Activated CD8-positive, alpha-beta T cell treated with anti-CD3 and anti-CD28 coated beads, Interleukin-2, amount 10 ng/mL, durations not matched to agents 7 days and 5 days (primary cell): ENCODE results near the gene H2AZ1. TPM values are rescaled to one million over a fixed set of nuclear protein-coding genes. Genes with fewer than 3 reads are reported as not detected.
A peak's percentile ranks its signal among the peaks of the same experiment; 100 is the strongest.

Experiments used
- ATAC-seq: fragments of 150-1000 bp; cut with Tn5 transposase; one replicate; pipeline ENCODE4 v1.10.0; 2021; ENCODE audit warnings: moderate library complexity
- CTCF ChIA-PET: fragments of 350-600 bp; sonication (Branson Sonifier 250); formaldehyde crosslinking; loops from one replicate; lab custom pipeline; 2021; ENCODE audit warnings: antibody characterized with exemption; lab: Charles Lee
- POLR2A ChIA-PET: fragments of 350-600 bp; sonication (Branson Sonifier 250); formaldehyde crosslinking; loops from one replicate; lab custom pipeline; 2021; ENCODE audit warnings: antibody characterized with exemption; lab: Charles Lee
- DNase-seq: peaks from one replicate; pipeline ENCODE4 v3.0.0-alpha.2; 2020
- H3K27ac Mint-ChIP-seq: one replicate; pipeline ENCODE4 v1.8.0; 2021; ENCODE audit warnings: mild to moderate bottlenecking, mixed read lengths
- H3K27me3 Mint-ChIP-seq: one replicate; pipeline ENCODE4 v1.8.0; 2021; ENCODE audit warnings: low read depth, mixed read lengths
- H3K36me3 Mint-ChIP-seq: one replicate; pipeline ENCODE4 v1.8.0; 2021; ENCODE audit warnings: low read depth, mixed read lengths
- H3K4me1 Mint-ChIP-seq: one replicate; pipeline ENCODE4 v1.8.0; 2021; ENCODE audit warnings: low read depth, mixed read lengths
- H3K4me3 Mint-ChIP-seq: one replicate; pipeline ENCODE4 v1.8.0; 2021; ENCODE audit warnings: mild to moderate bottlenecking, mixed read lengths
- H3K9me3 Mint-ChIP-seq: one replicate; pipeline ENCODE4 v1.8.0; 2022; ENCODE audit warnings: mixed read lengths; ENCODE audit not compliant: insufficient read depth
- total RNA-seq, 2 experiments: library from RNA; stranded (reverse); gene quantifications; one replicate each; pipeline ENCODE4 v1.2.3, GENCODE V29; 2021

H2AZ1 gene
- 100 to 1,000 TPM; 603 to 643 TPM for total RNA-seq

GRCh38 chr4:99949999-99950912 lies at the start of gene H2AZ1:
H2AZ1 (minus strand) TSS chr4:99950275; CDS start chr4:99950170, 105 bp downstream.
- DNase-seq (peak; percentile 99), ATAC-seq (peak; percentile 66)
- ChIA-PET POLR2A (interaction anchor here (0.6 to 7.0 kb wide), 15 partner anchors 9 to 386 kb away, joined by 3 to 55 read pairs (median 3); partner anchors contain the start of genes DAPP1, LAMTOR3 and TRMT10A), CTCF (interaction anchor here (0.8 to 1.9 kb wide), 7 partner anchors 10 to 143 kb away, joined by 3 to 9 read pairs (median 5); no protein-coding TSS in a partner anchor)
- Mint-ChIP-seq H3K4me1 (peaks cover 30% of the 10 kb centered on the region), H3K36me3 (peaks cover 26% of the 10 kb centered on the region), H3K9me3 (no peaks in the 10 kb centered on the region), H3K4me3 (no peak within 1 kb of the TSS), H3K27me3 (no peaks in the 10 kb centered on the region), H3K27ac (no peak within 1 kb of the TSS)

- Mint-ChIP-seq H3K27ac (no peak overlapping the region), H3K27me3 (peaks cover 8% of the 10 kb centered on the region), H3K36me3 (no peaks in the 10 kb centered on the region), H3K9me3 (no peaks in the 10 kb centered on the region), H3K4me3 (no peak overlapping the region), H3K4me1 (no peaks in the 10 kb centered on the region)
- POLR2A ChIA-PET: interaction anchor here (1.5 kb wide), 1 partner anchor 48 kb away, joined by 4 read pairs; the partner anchor contains the start of gene H2AZ1
- CTCF ChIA-PET: interaction anchor here (0.6 to 2.0 kb wide), 18 partner anchors 10 to 356 kb away, joined by 3 to 9 read pairs (median 3); no protein-coding TSS in a partner anchor
- DNase-seq (no peak), ATAC-seq (no peak)
These were observed 48.2 kb upstream of the H2AZ1 start for GRCh38 chr4:99998062-99998867.

- H3K4me3 Mint-ChIP-seq: no peak overlapping the region
- POLR2A ChIA-PET: interaction anchor here (1.3 kb wide), 1 partner anchor 43 kb away, joined by 3 read pairs; no protein-coding TSS in a partner anchor
- H3K27me3 Mint-ChIP-seq: peaks cover 5% of the 10 kb centered on the region
- no peaks in the 10 kb centered on the region for H3K4me1 Mint-ChIP-seq
- H3K27ac Mint-ChIP-seq: no peak overlapping the region
- H3K36me3 Mint-ChIP-seq: no peaks in the 10 kb centered on the region
- CTCF ChIA-PET: no interaction called here
- H3K9me3 Mint-ChIP-seq: no peaks in the 10 kb centered on the region
- DNase-seq: no peak
- no peak for ATAC-seq
These were observed 41.7 kb upstream of the H2AZ1 start for GRCh38 chr4:99991741-99992140.

- H3K4me3 Mint-ChIP-seq: no peak overlapping the region
- no peaks in the 10 kb centered on the region for H3K4me1 Mint-ChIP-seq
- ChIA-PET POLR2A (no interaction called here), CTCF (interaction anchor here (0.9 kb wide), 1 partner anchor 10 kb away, joined by 3 read pairs; no protein-coding TSS in a partner anchor)
- peaks cover 8% of the 10 kb centered on the region for H3K27me3 Mint-ChIP-seq
- ATAC-seq (no peak), DNase-seq (no peak)
- no peaks in the 10 kb centered on the region for H3K9me3 Mint-ChIP-seq
- H3K27ac Mint-ChIP-seq: no peak overlapping the region
- no peaks in the 10 kb centered on the region for H3K36me3 Mint-ChIP-seq
These were observed 37.6 kb upstream of the H2AZ1 start for GRCh38 chr4:99987681-99988080.

GRCh38 chr4:99986792-99987191 lies 36.7 kb upstream of the H2AZ1 start:
- ChIA-PET CTCF (no interaction called here), POLR2A (no interaction called here)
- no peaks in the 10 kb centered on the region for H3K9me3 Mint-ChIP-seq
- no peak overlapping the region for H3K4me3 Mint-ChIP-seq
- no peaks in the 10 kb centered on the region for H3K36me3 Mint-ChIP-seq
- H3K27ac Mint-ChIP-seq: no peak overlapping the region
- ATAC-seq: no peak
- peaks cover 11% of the 10 kb centered on the region for H3K27me3 Mint-ChIP-seq
- H3K4me1 Mint-ChIP-seq: no peaks in the 10 kb centered on the region
- no peak for DNase-seq

- no peak overlapping the region for H3K27ac Mint-ChIP-seq
- H3K4me1 Mint-ChIP-seq: no peaks in the 10 kb centered on the region
- POLR2A ChIA-PET: no interaction called here
- H3K9me3 Mint-ChIP-seq: peaks cover 4% of the 10 kb centered on the region
- no peak for DNase-seq
- H3K36me3 Mint-ChIP-seq: no peaks in the 10 kb centered on the region
- ATAC-seq: no peak
- peaks cover 15% of the 10 kb centered on the region for H3K27me3 Mint-ChIP-seq
- CTCF ChIA-PET: no interaction called here
- no peak overlapping the region for H3K4me3 Mint-ChIP-seq
These were observed 33.3 kb upstream of the H2AZ1 start for GRCh38 chr4:99983289-99983943.

GRCh38 chr4:99979872-99980271 lies 29.8 kb upstream of the H2AZ1 start:
- Mint-ChIP-seq H3K36me3 (no peaks in the 10 kb centered on the region), H3K27ac (no peak overlapping the region), H3K27me3 (peaks cover 18% of the 10 kb centered on the region), H3K4me3 (no peak overlapping the region), H3K4me1 (no peaks in the 10 kb centered on the region), H3K9me3 (peaks cover 4% of the 10 kb centered on the region)
- ChIA-PET CTCF (no interaction called here), POLR2A (no interaction called here)
- DNase-seq (no peak), ATAC-seq (no peak)

- no peak overlapping the region for H3K4me3 Mint-ChIP-seq
- no peaks in the 10 kb centered on the region for H3K36me3 Mint-ChIP-seq
- DNase-seq (no peak), ATAC-seq (no peak)
- POLR2A ChIA-PET: no interaction called here
- H3K9me3 Mint-ChIP-seq: no peaks in the 10 kb centered on the region
- CTCF ChIA-PET: no interaction called here
- H3K4me1 Mint-ChIP-seq: peaks cover 2% of the 10 kb centered on the region
- H3K27me3 Mint-ChIP-seq: peaks cover 27% of the 10 kb centered on the region
- H3K27ac Mint-ChIP-seq: no peak overlapping the region
These were observed 21.5 kb upstream of the H2AZ1 start for GRCh38 chr4:99971453-99972111.

GRCh38 chr4:99968330-99968729 lies 18.3 kb upstream of the H2AZ1 start:
- ChIA-PET CTCF (interaction anchor here (0.6 kb wide), 1 partner anchor 30 kb away, joined by 4 read pairs; no protein-coding TSS in a partner anchor), POLR2A (no interaction called here)
- DNase-seq (no peak), ATAC-seq (no peak)
- Mint-ChIP-seq H3K4me1 (peaks cover 22% of the 10 kb centered on the region), H3K27ac (no peak overlapping the region), H3K4me3 (no peak overlapping the region), H3K36me3 (no peaks in the 10 kb centered on the region), H3K9me3 (no peaks in the 10 kb centered on the region), H3K27me3 (peaks cover 16% of the 10 kb centered on the region)

- ChIA-PET POLR2A (interaction anchor here (1.3 kb wide), 1 partner anchor 16 kb away, joined by 10 read pairs; the partner anchor contains the start of gene H2AZ1), CTCF (no interaction called here)
- Mint-ChIP-seq H3K4me3 (no peak overlapping the region), H3K4me1 (peaks cover 22% of the 10 kb centered on the region), H3K36me3 (no peaks in the 10 kb centered on the region), H3K27ac (no peak overlapping the region), H3K9me3 (no peaks in the 10 kb centered on the region), H3K27me3 (peaks cover 6% of the 10 kb centered on the region)
- ATAC-seq: no peak
- DNase-seq: no peak
These were observed 16.6 kb upstream of the H2AZ1 start for GRCh38 chr4:99966692-99967091.
